Peyer's patch (tissue), 4 donors: ENCODE results near the gene CERT1. TPM values are rescaled to one million over a fixed set of nuclear protein-coding genes. Genes with fewer than 3 reads are reported as not detected.
"Not testable (repeated sequence)": the region's sequence is repeated elsewhere in the genome, so short reads cannot be mapped to it uniquely, and the experiment has no call there.

Experiments used
- DNase-seq, 3 donors: peaks; one replicate each; pipeline ENCODE4 v3.0.0-alpha.2; 2017 to 2019
- H3K27ac ChIP-seq, 4 donors: fragments of 200-600 bp; sonication (generic); one replicate each; pipeline ENCODE4 v1.5.1; 2016 to 2019
- H3K27me3 ChIP-seq, 2 donors: fragments of 200-600 bp; sonication (generic); one replicate each; pipeline ENCODE4 v1.5.1; 2019
- H3K36me3 ChIP-seq, 3 donors: fragments of 200-600 bp; sonication (generic); one replicate each; pipeline ENCODE4 v1.5.1; 2016 to 2019
- H3K4me1 ChIP-seq, 4 donors: fragments of 200-600 bp; sonication (generic); one replicate each; pipeline ENCODE4 v1.5.1; 2016 to 2019
- H3K4me3 ChIP-seq, 4 donors: fragments of 200-600 bp; sonication (generic); 1 replicate in 3 of 4; 2 replicates in 1 of 4; pipeline ENCODE4 v1.5.1; 2016 to 2019; ENCODE audit warnings: mild to moderate bottlenecking in 1 of 4
- H3K9me3 ChIP-seq, 4 donors: fragments of 200-600 bp; sonication (generic); one replicate each; pipeline ENCODE4 v1.5.1; 2016 to 2019; ENCODE audit warnings: mild to moderate bottlenecking in 1 of 4
- CTCF ChIP-seq, 6 experiments: fragments of 450-650 bp in 4 of 6; fragments of 200-600 bp in 2 of 6; sonication (generic) in 1 of 6; IDR thresholded peaks; one replicate each; pipeline ENCODE4 v1.5.1; 2017 to 2019; ENCODE audit warnings: antibody characterized with exemption in 6 of 6, mild to moderate bottlenecking in 3 of 6, moderate library complexity in 1 of 6
- POLR2A ChIP-seq, 2 donors: fragments of 450-650 bp; IDR thresholded peaks; one replicate each; pipeline ENCODE4 v1.5.1; 2017; ENCODE audit warnings: antibody characterized with exemption in 2 of 2, mild to moderate bottlenecking in 2 of 2, moderate library complexity in 2 of 2
- total RNA-seq, 4 donors: library from RNA; depleted of rRNA; stranded (reverse); fragments of >200 nt; gene quantifications; one replicate each; pipeline ENCODE4 v1.1.0, GENCODE V29; 2016

The CERT1 gene
- total RNA-seq, 4 donors from 2014 or later, result 32.2 to 52.0 (median 39.6) TPM

GRCh38 chr5:75545131-75545530, 33.7 kb upstream of the CERT1 start:
- DNase-seq, result no peak
- no peaks in the 10 kb centered on the region for H3K4me1 ChIP-seq
- no peak overlapping the region for H3K4me3 ChIP-seq
- no peaks in the 10 kb centered on the region for H3K9me3 ChIP-seq
- H3K36me3 ChIP-seq, result peaks cover 0 to 5% (median 0%) of the 10 kb centered on the region in 3 donors
- no peak overlapping the region for H3K27ac ChIP-seq
- TF ChIP-seq POLR2A (IDR thresholded peaks at IDR 0.05) (no peak), CTCF (IDR thresholded peaks at IDR 0.05) (no peak)
- no peaks in the 10 kb centered on the region for H3K27me3 ChIP-seq

GRCh38 chr5:75538211-75538610, 26.8 kb upstream of the CERT1 start:
- TF ChIP-seq POLR2A (IDR thresholded peaks at IDR 0.05) (no peak), CTCF (IDR thresholded peaks at IDR 0.05) (no peak)
- H3K27ac ChIP-seq, result no peak overlapping the region
- DNase-seq, result no peak
- H3K4me1 ChIP-seq, result no peaks in the 10 kb centered on the region
- H3K4me3 ChIP-seq, result no peak overlapping the region
- no peaks in the 10 kb centered on the region for H3K9me3 ChIP-seq
- H3K36me3 ChIP-seq, result no peaks in the 10 kb centered on the region
- H3K27me3 ChIP-seq, result no peaks in the 10 kb centered on the region

- TF ChIP-seq POLR2A (IDR thresholded peaks at IDR 0.05) (no peak), CTCF (IDR thresholded peaks at IDR 0.05) (no peak)
- H3K9me3 ChIP-seq, result no peaks in the 10 kb centered on the region
- H3K27me3 ChIP-seq, result no peaks in the 10 kb centered on the region
- no peaks in the 10 kb centered on the region for H3K4me1 ChIP-seq
- DNase-seq, result no peak
- H3K4me3 ChIP-seq, result no peak overlapping the region
- H3K36me3 ChIP-seq, result no peaks in the 10 kb centered on the region
- no peak overlapping the region for H3K27ac ChIP-seq
These were observed 25.4 kb upstream of the CERT1 start for GRCh38 chr5:75536694-75537360.

- Histone ChIP-seq H3K27ac (no peak overlapping the region), H3K9me3 (no peaks in the 10 kb centered on the region), H3K4me3 (no peak overlapping the region), H3K27me3 (no peaks in the 10 kb centered on the region), H3K4me1 (no peaks in the 10 kb centered on the region), H3K36me3 (no peaks in the 10 kb centered on the region)
- TF ChIP-seq CTCF (IDR thresholded peaks at IDR 0.05) (no peak), POLR2A (IDR thresholded peaks at IDR 0.05) (no peak)
- DNase-seq, result no peak
These were observed 24.7 kb upstream of the CERT1 start for GRCh38 chr5:75536147-75536546.

- no peaks in the 10 kb centered on the region for H3K4me1 ChIP-seq
- TF ChIP-seq POLR2A (IDR thresholded peaks at IDR 0.05), result no peak
- TF ChIP-seq CTCF (IDR thresholded peaks at IDR 0.05), result no peak
- H3K36me3 ChIP-seq, result no peaks in the 10 kb centered on the region
- no peaks in the 10 kb centered on the region for H3K27me3 ChIP-seq
- no peak overlapping the region for H3K27ac ChIP-seq
- H3K4me3 ChIP-seq, result no peak overlapping the region
- DNase-seq, result no peak
- H3K9me3 ChIP-seq, result no peaks in the 10 kb centered on the region
These were observed 23.3 kb upstream of the CERT1 start for GRCh38 chr5:75534734-75535133.

GRCh38 chr5:75533716-75534115, 22.3 kb upstream of the CERT1 start:
- DNase-seq, H3K4me1 ChIP-seq, H3K36me3 ChIP-seq, H3K9me3 ChIP-seq, H3K27ac ChIP-seq, H3K27me3 ChIP-seq, H3K4me3 ChIP-seq: not testable (repeated sequence)
